Right atrium auricular region (tissue), 2 donors: Measurements from ENCODE around the gene TNFRSF19. TPM values are rescaled to one million over a fixed set of nuclear protein-coding genes. Genes with fewer than 3 reads are reported as not detected.

Source experiments
- DNase-seq: peaks from one replicate; pipeline ENCODE4 v3.0.0-alpha.2; 2019; ENCODE audit warnings: low spot score
- H3K27ac ChIP-seq, 2 donors: fragments of 200-600 bp; sonication (generic); 1 replicate in 1 of 2; 2 replicates in 1 of 2; pipeline ENCODE4 v1.5.1; 2016 to 2019
- H3K27me3 ChIP-seq, 2 donors: fragments of 200-600 bp; sonication (generic); one replicate each; pipeline versions ENCODE4 v1.5.1 to v1.6.0; 2017 to 2019
- H3K36me3 ChIP-seq: fragments of 200-600 bp; sonication (generic); one replicate; pipeline ENCODE4 v1.5.1; 2016
- H3K4me1 ChIP-seq, 2 donors: fragments of 200-600 bp; sonication (generic); one replicate each; pipeline versions ENCODE4 v1.5.1 to v1.6.0; 2017 to 2019
- H3K4me3 ChIP-seq, 2 donors: fragments of 200-600 bp; sonication (generic); 1 replicate in 1 of 2; 2 replicates in 1 of 2; pipeline ENCODE4 v1.5.1; 2017 to 2019; ENCODE audit warnings: mild to moderate bottlenecking in 1 of 2, moderate library complexity in 1 of 2
- H3K9me3 ChIP-seq, 2 donors: fragments of 200-600 bp; sonication (generic); one replicate each; pipeline ENCODE4 v1.5.1; 2019
- CTCF ChIP-seq, 2 donors: fragments of 200-600 bp; sonication (generic); IDR thresholded peaks; one replicate each; pipeline ENCODE4 v1.5.1; 2019; ENCODE audit warnings: antibody characterized with exemption in 2 of 2
- total RNA-seq, 2 donors: library from RNA; depleted of rRNA; stranded (reverse); fragments of >200 nt; gene quantifications; one replicate each; pipeline ENCODE4 v1.1.0, GENCODE V29; 2016

Gene TNFRSF19
- total RNA-seq, 2 donors from 2014 or later, result 32.2 to 38.5 TPM

- DNase-seq, result no peak
- Histone ChIP-seq H3K9me3 (no peaks in the 10 kb centered on the region), H3K4me3 (no peak overlapping the region), H3K4me1 (no peaks in the 10 kb centered on the region), H3K27ac (no peak overlapping the region), H3K27me3 (no peaks in the 10 kb centered on the region), H3K36me3 (peaks cover 17% of the 10 kb centered on the region)
- no peak for TF ChIP-seq CTCF (IDR thresholded peaks at IDR 0.05)
These were observed 29.1 kb downstream of the TNFRSF19 start for GRCh38 chr13:23599083-23599925.

GRCh38 chr13:23600100-23600499, 29.9 kb downstream of the TNFRSF19 start:
- H3K27ac ChIP-seq, result no peak overlapping the region
- no peaks in the 10 kb centered on the region for H3K27me3 ChIP-seq
- DNase-seq, result no peak
- no peaks in the 10 kb centered on the region for H3K9me3 ChIP-seq
- TF ChIP-seq CTCF (IDR thresholded peaks at IDR 0.05), result no peak
- H3K4me1 ChIP-seq, result no peaks in the 10 kb centered on the region
- no peak overlapping the region for H3K4me3 ChIP-seq
- H3K36me3 ChIP-seq, result peaks cover 9% of the 10 kb centered on the region

- Histone ChIP-seq H3K27me3 (no peaks in the 10 kb centered on the region), H3K27ac (no peak overlapping the region), H3K4me1 (no peaks in the 10 kb centered on the region), H3K9me3 (no peaks in the 10 kb centered on the region), H3K36me3 (peaks cover 5% of the 10 kb centered on the region), H3K4me3 (no peak overlapping the region)
- no peak for DNase-seq
- TF ChIP-seq CTCF (IDR thresholded peaks at IDR 0.05), result no peak
These were observed 30.3 kb downstream of the TNFRSF19 start for GRCh38 chr13:23600534-23600933.

GRCh38 chr13:23605831-23606230, 35.6 kb downstream of the TNFRSF19 start:
- H3K27me3 ChIP-seq, result no peaks in the 10 kb centered on the region
- H3K27ac ChIP-seq, result no peak overlapping the region
- H3K4me3 ChIP-seq, result no peak overlapping the region
- no peak for TF ChIP-seq CTCF (IDR thresholded peaks at IDR 0.05)
- no peak for DNase-seq
- no peaks in the 10 kb centered on the region for H3K9me3 ChIP-seq
- no peaks in the 10 kb centered on the region for H3K36me3 ChIP-seq
- H3K4me1 ChIP-seq, result peaks cover 0 to 26% of the 10 kb centered on the region in 2 donors

GRCh38 chr13:23608138-23608537, 37.9 kb downstream of the TNFRSF19 start:
- H3K9me3 ChIP-seq, result no peaks in the 10 kb centered on the region
- DNase-seq, result no peak
- peaks cover 0 to 35% of the 10 kb centered on the region in 2 donors for H3K4me1 ChIP-seq
- peak overlapping the region; percentile 65 for H3K27ac ChIP-seq
- no peaks in the 10 kb centered on the region for H3K36me3 ChIP-seq
- H3K4me3 ChIP-seq, result no peak overlapping the region
- H3K27me3 ChIP-seq, result no peaks in the 10 kb centered on the region
- no peak for TF ChIP-seq CTCF (IDR thresholded peaks at IDR 0.05)
